Astrocyte of the cerebellum (primary cell): ENCODE data around the gene DOCK2.

ENCODE experiments used
- DNase-seq: peaks from one replicate; pipeline ENCODE4 v3.0.0-alpha.2; 2011; ENCODE audit warnings: low read depth
- H3K4me3 ChIP-seq: 2 replicates; pipeline ENCODE4 v1.5.1; 2011; ENCODE audit warnings: mild to moderate bottlenecking, low read depth, low read length, moderate library complexity
- in situ Hi-C: cut with HindIII; loops from 2 replicates; pipeline ENCODE4 v1.10.0; 2017; ENCODE audit warnings: low sequenced_read_pairs
- TF ChIP-seq, protein P1 (sequence below): IDR thresholded peaks from 2 replicates; pipeline ENCODE4 v1.5.1; 2012; ENCODE audit warnings: low read length, low read depth, moderate library complexity, mild to moderate bottlenecking; ENCODE audit errors: missing control alignments

The DOCK2 gene

DNA sequence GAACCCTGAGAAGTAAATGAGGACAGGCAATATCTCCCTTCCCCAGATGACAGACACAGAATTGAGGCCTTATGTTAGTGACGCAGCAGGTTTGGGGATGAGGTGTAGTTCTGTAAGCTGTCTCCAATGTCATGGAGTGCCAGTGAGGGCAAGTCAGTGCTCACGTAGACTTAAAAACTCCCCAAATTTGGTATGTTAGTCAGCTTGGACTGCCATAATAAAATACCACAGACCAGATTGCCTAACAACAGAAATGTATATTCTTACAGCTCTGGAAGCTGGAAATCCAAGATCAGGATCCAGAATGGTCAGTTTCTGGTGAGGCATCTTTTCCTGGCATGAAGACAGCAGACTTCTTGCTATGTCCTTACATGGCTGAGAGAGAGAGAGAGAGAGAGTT lies 483.5 kb downstream of the DOCK2 start:
- H3K4me3 ChIP-seq: no peak overlapping the region
- in situ Hi-C loops: no loop called here
- DNase-seq: peak; percentile 48
- TF ChIP-seq, protein P1, sequence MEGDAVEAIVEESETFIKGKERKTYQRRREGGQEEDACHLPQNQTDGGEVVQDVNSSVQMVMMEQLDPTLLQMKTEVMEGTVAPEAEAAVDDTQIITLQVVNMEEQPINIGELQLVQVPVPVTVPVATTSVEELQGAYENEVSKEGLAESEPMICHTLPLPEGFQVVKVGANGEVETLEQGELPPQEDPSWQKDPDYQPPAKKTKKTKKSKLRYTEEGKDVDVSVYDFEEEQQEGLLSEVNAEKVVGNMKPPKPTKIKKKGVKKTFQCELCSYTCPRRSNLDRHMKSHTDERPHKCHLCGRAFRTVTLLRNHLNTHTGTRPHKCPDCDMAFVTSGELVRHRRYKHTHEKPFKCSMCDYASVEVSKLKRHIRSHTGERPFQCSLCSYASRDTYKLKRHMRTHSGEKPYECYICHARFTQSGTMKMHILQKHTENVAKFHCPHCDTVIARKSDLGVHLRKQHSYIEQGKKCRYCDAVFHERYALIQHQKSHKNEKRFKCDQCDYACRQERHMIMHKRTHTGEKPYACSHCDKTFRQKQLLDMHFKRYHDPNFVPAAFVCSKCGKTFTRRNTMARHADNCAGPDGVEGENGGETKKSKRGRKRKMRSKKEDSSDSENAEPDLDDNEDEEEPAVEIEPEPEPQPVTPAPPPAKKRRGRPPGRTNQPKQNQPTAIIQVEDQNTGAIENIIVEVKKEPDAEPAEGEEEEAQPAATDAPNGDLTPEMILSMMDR: no peak

DNA sequence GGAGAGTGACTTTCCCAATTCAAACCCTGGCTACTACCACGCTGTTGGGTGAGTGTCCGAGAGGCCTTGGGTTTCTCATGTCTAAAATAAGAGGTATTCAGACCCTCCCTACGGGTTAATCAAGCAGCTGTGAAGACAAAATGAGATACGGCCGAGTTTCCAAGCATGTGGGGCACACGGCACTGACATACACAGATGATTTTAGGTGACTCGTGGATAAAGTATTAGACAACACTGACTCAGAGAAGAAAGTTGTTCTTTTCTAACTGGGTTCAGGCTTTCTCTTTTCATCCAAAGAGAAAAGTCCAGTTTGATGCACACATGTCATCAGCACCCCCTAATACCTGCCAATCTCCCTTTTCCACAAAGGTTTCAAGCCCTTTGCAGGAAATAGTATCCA lies 484.2 kb downstream of the DOCK2 start:
- no peak for DNase-seq
- TF ChIP-seq, protein P1: no peak
- H3K4me3 ChIP-seq: no peak overlapping the region
- in situ Hi-C loops: no loop called here

DNA sequence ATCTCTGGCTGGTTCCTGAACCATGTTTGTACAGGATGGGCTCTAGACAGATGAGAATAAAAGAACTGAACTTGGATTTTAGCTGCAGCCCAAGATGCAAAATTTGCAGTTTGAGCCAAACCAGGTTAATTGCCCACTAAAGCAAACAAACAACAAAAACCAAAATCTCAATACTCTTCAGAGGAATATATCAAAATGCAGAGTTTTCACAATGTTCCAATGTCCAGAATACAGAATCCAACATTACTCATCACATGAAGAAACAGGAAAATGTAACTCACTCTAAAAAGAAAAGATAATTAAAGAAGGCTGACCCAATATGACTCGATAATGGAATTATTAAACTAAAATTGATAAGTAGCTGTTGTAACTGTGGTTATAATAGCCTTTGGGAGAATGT lies 489.0 kb downstream of the DOCK2 start:
- TF ChIP-seq, protein P1: no peak
- H3K4me3 ChIP-seq: no peak overlapping the region
- DNase-seq: no peak
- in situ Hi-C loops: no loop called here

DNA sequence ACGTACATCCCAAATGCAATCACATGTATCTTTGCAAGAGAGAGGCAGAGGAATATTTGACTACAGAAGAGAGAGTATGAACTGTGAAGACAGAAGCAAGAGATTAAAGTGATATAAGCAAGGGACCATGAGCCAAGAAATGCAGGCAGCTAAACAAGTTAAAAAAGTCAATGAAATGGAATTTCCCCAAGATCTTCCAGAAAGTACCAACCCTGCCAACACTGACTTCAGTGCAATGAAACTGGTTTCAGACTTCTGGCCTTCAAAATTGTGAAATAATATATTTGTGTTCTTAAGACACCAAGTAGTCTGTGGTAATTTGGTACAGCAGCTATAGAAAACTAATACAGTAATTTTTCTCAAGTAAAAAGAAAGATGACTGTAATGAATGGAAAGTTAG lies 489.6 kb downstream of the DOCK2 start:
- TF ChIP-seq, protein P1: no peak
- DNase-seq: no peak
- no peak overlapping the region for H3K4me3 ChIP-seq
- in situ Hi-C loops: no loop called here

DNA sequence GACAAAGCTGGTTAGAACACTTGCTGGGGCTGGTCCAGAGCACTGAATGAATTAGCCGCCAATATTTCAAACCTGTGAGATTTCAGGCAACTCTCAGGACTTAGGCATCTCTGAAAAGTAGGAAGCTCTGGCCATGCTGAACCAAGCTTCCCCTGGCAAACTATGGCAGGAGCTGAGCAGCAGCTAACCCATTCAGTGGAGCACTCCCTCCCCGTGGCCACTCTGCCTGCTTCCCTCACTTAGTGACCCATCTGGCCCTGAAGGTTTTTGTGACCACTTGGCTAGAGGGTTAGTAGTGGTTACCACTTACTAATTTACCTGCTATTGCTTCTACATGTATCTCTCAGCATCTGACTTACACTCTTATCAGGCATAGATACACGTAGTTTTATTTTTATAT lies 494.2 kb downstream of the DOCK2 start:
- no peak overlapping the region for H3K4me3 ChIP-seq
- TF ChIP-seq, protein P1: no peak
- no peak for DNase-seq
- in situ Hi-C loops: no loop called here

DNA sequence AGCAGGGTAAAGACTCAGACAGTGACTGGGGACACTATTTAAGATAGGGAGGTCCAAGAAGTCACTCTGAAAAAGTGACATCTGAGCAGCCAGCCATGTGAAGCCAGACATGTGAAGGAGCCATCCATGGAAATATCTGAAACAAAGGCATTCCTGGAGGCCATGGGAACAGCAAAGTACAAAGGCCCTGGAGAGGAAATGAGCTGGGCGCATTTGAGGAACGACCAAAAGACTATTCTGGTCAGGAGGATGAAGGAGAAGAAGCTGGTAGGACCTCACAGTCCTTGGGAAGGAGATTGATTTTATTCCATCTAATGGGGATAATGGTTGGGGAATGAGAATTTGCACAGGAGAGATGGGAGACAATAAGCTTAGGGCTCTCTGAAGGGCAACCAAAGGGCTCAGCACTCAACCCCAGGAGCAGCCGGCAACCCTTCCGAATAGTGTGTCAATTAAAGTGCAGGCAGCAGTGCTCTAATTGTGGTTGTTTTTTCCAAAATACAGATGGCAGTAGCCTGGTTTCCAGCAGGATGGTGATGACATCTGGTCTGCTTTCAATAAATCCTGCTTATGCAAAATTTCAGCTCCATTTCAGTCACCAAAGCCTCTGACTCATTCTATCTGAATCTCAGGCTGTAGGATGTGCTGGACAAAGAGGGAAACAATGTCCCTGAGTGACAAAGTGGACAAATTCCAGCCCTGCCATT lies 495.3 kb downstream of the DOCK2 start:
- in situ Hi-C loops: no loop called here
- no peak for DNase-seq
- TF ChIP-seq, protein P1: no peak
- no peak overlapping the region for H3K4me3 ChIP-seq
